Measurements from ENCODE around the gene RBMS2. TPM values are rescaled to one million over a fixed set of nuclear protein-coding genes. Genes with fewer than 3 reads are reported as not detected.

The RBMS2 gene
- total RNA-seq, 1 donor from 2014 or later = 129 TPM

DNA sequence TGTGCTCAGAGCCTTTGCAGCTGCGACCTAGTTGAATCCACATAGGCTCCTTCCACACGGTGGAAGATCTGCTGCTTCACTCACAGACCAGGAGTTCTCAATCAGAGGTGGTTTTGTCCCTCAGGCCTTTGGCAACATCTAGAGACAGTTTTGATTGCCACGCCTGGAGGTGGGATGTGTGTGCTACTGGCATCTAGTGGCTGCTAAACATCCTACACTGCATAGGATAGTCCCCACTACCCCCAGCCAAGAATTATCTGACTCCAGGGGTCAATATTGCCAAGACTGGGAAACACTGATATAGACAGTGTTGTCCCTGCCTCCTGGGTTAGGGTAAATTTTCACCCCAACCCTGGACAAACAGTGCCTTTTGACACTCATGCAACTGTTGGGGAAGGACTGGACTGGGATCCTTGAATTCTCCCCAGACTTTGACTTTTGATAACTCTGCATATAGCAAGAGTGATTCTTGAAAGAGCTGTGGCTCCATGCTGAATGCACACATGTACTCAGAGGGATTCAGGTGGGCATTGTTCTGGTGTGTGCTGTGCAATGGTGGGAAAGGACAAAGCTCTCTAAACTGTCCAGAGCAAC is 68.7 kb downstream of the RBMS2 start:
- Histone ChIP-seq H3K27me3 (ENCODE audit: low read depth) (no peaks in the 10 kb centered on the region), H3K36me3 (peaks cover 75% of the 10 kb centered on the region), H3K9me3 (no peaks in the 10 kb centered on the region), H3K4me1 (no peaks in the 10 kb centered on the region), H3K27ac (no peak overlapping the region), H3K4me3 (no peak overlapping the region)
- DNase-seq (no peak), ATAC-seq (no peak)
- intact Hi-C loops (cut with DNase I) = no loop called here
- TF ChIP-seq, protein P1, sequence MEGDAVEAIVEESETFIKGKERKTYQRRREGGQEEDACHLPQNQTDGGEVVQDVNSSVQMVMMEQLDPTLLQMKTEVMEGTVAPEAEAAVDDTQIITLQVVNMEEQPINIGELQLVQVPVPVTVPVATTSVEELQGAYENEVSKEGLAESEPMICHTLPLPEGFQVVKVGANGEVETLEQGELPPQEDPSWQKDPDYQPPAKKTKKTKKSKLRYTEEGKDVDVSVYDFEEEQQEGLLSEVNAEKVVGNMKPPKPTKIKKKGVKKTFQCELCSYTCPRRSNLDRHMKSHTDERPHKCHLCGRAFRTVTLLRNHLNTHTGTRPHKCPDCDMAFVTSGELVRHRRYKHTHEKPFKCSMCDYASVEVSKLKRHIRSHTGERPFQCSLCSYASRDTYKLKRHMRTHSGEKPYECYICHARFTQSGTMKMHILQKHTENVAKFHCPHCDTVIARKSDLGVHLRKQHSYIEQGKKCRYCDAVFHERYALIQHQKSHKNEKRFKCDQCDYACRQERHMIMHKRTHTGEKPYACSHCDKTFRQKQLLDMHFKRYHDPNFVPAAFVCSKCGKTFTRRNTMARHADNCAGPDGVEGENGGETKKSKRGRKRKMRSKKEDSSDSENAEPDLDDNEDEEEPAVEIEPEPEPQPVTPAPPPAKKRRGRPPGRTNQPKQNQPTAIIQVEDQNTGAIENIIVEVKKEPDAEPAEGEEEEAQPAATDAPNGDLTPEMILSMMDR (IDR thresholded peaks at IDR 0.05) = peak; percentile 20

DNA sequence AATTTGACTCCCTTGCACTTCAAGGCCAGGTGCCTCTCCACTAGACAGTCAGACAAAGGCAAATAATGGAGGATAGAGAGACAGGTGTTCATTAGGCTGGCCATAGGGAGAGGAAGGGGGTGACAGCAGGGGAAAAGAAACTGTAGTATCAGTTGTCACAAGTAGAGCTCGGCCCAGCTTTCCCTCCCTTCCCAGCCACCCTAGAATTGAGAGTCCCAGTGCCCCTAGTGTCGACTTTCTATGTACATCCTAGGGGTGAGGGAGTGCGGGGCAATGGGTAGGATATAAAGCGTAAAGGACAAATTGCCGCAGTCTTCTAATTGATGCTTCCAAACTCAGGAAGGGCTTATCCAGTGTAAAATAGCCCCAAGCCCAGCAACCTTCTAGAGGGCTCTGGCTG is 69.5 kb downstream of the RBMS2 start:
- Histone ChIP-seq H3K27me3 (ENCODE audit: low read depth) (no peaks in the 10 kb centered on the region), H3K4me1 (no peaks in the 10 kb centered on the region), H3K9me3 (no peaks in the 10 kb centered on the region), H3K4me3 (no peak overlapping the region), H3K36me3 (peaks cover 75% of the 10 kb centered on the region), H3K27ac (peak overlapping the region; percentile 19)
- no peak for DNase-seq
- TF ChIP-seq, protein P1 (IDR thresholded peaks at IDR 0.05) = no peak
- intact Hi-C loops (cut with DNase I) = no loop called here
- ATAC-seq = no peak

DNA sequence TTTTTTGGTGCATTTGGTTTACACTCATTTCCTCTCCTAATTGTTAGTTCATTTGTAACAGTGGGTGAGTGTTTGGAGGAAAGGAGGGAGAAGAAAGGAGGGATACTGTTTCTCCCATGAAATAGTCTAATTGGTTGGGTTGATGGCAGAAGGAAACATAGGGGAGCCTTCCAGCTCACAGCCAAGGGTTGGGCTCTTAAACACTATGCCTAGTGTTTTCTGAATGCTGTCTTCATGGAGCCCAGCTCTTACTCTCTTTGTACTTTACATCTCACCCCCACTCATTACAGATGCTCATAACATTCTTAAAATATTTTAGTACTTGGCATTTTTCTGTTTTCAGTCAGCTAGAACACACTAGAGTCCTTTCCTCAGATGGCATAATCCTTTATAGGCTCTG is 70.3 kb downstream of the RBMS2 start:
- no peak overlapping the region for H3K4me3 ChIP-seq
- peak in 1 of 2 donors; percentile 6 for ATAC-seq
- no peak for DNase-seq
- no peaks in the 10 kb centered on the region for H3K9me3 ChIP-seq
- TF ChIP-seq, protein P1 (IDR thresholded peaks at IDR 0.05) = no peak
- no peaks in the 10 kb centered on the region for H3K4me1 ChIP-seq
- peaks cover 74% of the 10 kb centered on the region for H3K36me3 ChIP-seq
- no peak overlapping the region for H3K27ac ChIP-seq
- intact Hi-C loops (cut with DNase I) = no loop called here
- H3K27me3 ChIP-seq (ENCODE audit: low read depth) = no peaks in the 10 kb centered on the region

DNA sequence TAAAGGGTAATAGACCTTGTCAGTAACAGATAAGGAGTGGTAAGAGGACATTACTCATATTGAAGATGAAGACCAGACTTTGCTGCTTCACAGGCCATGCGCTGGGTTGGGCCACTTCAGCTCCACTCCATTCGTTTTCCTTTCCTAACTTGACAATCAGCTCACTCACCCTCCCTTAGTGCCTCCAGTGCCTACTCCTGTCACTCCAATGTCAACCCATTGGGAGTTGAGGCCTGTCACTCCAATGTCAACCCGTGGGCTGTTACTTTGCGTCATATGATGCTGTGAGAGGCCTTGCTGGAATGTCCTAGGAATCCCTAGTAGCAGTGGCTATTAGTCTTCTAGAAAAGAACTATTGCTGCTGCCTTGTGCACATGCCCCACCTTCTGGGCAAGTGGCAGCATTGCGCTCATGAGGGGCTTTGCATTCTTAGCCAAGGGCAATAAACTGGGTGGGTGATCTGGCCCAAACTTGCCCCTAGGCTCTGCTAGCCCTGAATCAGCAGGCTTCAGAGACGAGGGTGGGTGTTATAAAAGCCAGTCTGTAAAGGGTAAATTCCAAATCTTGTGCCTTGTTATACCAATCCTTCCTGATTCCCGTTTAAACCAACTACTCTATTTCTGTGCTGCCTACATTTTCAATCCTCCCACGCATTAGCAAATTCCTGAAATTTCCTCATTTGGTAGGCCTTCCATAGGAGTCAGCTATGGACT is 72.4 kb downstream of the RBMS2 start:
- H3K27ac ChIP-seq = peak overlapping the region; percentile 49
- H3K9me3 ChIP-seq = no peaks in the 10 kb centered on the region
- peaks cover 72% of the 10 kb centered on the region for H3K36me3 ChIP-seq
- TF ChIP-seq, protein P1 (IDR thresholded peaks at IDR 0.05) = peak; percentile 74
- ATAC-seq = peak; percentile 85 to 88
- H3K4me3 ChIP-seq = no peak overlapping the region
- no peak for DNase-seq
- peaks cover 1% of the 10 kb centered on the region for H3K4me1 ChIP-seq
- H3K27me3 ChIP-seq (ENCODE audit: low read depth) = no peaks in the 10 kb centered on the region
- intact Hi-C loops (cut with DNase I) = no loop called here

DNA sequence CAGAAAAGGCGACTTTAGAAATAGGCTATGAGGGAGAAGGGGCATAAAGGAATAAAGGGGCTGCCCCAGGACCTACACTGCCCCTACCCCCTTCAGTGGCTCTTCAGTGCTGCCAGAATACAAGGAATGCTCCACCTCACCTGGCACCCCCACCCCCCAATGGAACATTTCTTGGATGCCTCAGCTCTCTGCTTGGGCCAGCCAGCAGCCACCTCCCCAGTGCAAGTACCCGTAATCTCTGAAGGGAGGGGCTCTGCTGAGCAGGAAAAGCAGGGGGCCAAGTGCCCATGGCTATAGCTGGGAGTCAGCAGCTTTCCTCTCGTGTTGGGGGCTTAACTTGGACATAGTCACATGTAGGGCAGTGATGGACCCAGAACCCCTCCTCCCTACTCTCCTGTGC is 75.2 kb downstream of the RBMS2 start:
- ATAC-seq (peak; percentile 13 to 31), DNase-seq (no peak)
- no peaks in the 10 kb centered on the region for H3K27me3 ChIP-seq (ENCODE audit: low read depth)
- H3K4me1 ChIP-seq = peaks cover 29% of the 10 kb centered on the region
- no peak overlapping the region for H3K27ac ChIP-seq
- intact Hi-C loops (cut with DNase I) = no loop called here
- peaks cover 78% of the 10 kb centered on the region for H3K36me3 ChIP-seq
- TF ChIP-seq, protein P1 (IDR thresholded peaks at IDR 0.05) = no peak
- H3K9me3 ChIP-seq = no peaks in the 10 kb centered on the region
- no peak overlapping the region for H3K4me3 ChIP-seq
